Activated gamma-delta T cell treated with Interleukin-2 at 50 U/mL for 16 hours (primary cell): ENCODE measurements around the gene MAP4K1.
"Not testable (repeated sequence)": the region's sequence is repeated elsewhere in the genome, so short reads cannot be mapped to it uniquely, and the experiment has no call there.

Source experiments
- DNase-seq: peaks from one replicate; pipeline ENCODE4 v3.0.0-alpha.2; 2020

The MAP4K1 gene

GRCh38 chr19:38650911-38651584 is 33.3 kb upstream of the MAP4K1 start:
- DNase-seq = no peak

- DNase-seq = no peak
These were observed 32.5 kb upstream of the MAP4K1 start for GRCh38 chr19:38650172-38650775.

- DNase-seq = no peak
These were observed 31.8 kb upstream of the MAP4K1 start for GRCh38 chr19:38649305-38650171.

- DNase-seq = no peak
These were observed 31.1 kb upstream of the MAP4K1 start for GRCh38 chr19:38648769-38649304.

- no peak for DNase-seq
These were observed 30.4 kb upstream of the MAP4K1 start for GRCh38 chr19:38647966-38648768.

GRCh38 chr19:38647368-38647965 is 29.7 kb upstream of the MAP4K1 start, which contains the start of gene ACTN4:
Gene ACTN4 (plus strand): TSS chr19:38647649. CDS start chr19:38647746, 97 bp downstream.
- peak; percentile 100 for DNase-seq

GRCh38 chr19:38644719-38645118 is 27.0 kb upstream of the MAP4K1 start:
- DNase-seq = no peak

- DNase-seq = no peak
These were observed 24.4 kb upstream of the MAP4K1 start for GRCh38 chr19:38642176-38642575.

GRCh38 chr19:38640368-38640767 is 22.6 kb upstream of the MAP4K1 start:
- DNase-seq = no peak

- DNase-seq = no peak
These were observed 21.9 kb upstream of the MAP4K1 start for GRCh38 chr19:38639679-38640078.

- DNase-seq = no peak
These were observed 20.7 kb upstream of the MAP4K1 start for GRCh38 chr19:38638461-38638860.

GRCh38 chr19:38635483-38636399 is 18.0 kb upstream of the MAP4K1 start:
- no peak for DNase-seq

- DNase-seq = peak; percentile 73
These were observed 17.2 kb upstream of the MAP4K1 start for GRCh38 chr19:38634757-38635482.

GRCh38 chr19:38632476-38633213 is 14.9 kb upstream of the MAP4K1 start:
- DNase-seq = no peak

- DNase-seq = not testable (repeated sequence)
These were observed 14.2 kb upstream of the MAP4K1 start for GRCh38 chr19:38631811-38632475.

- not testable (repeated sequence) for DNase-seq
These were observed 13.5 kb upstream of the MAP4K1 start for GRCh38 chr19:38631301-38631700.

- no peak for DNase-seq
These were observed 11.8 kb upstream of the MAP4K1 start for GRCh38 chr19:38629568-38629967.

GRCh38 chr19:38626401-38626800 is 8.6 kb upstream of the MAP4K1 start:
- no peak for DNase-seq

- no peak for DNase-seq
These were observed 7.1 kb upstream of the MAP4K1 start for GRCh38 chr19:38624822-38625221.
